ENCODE measurements around the gene ROR2.
A peak's percentile ranks its signal among the peaks of the same experiment; 100 is the strongest.

The ROR2 gene

GRCh38 chr9:91783411-91783810 is 166.6 kb downstream of the ROR2 start:
- Histone ChIP-seq H3K4me3 (no peak overlapping the region), H3K9ac (no peak overlapping the region), H4K20me1 (no peaks in the 10 kb centered on the region), H3K4me2 (no peak overlapping the region), H3K27ac (no peak overlapping the region), H3K9me3 (peaks cover 31% of the 10 kb centered on the region), H3K27me3 (no peaks in the 10 kb centered on the region), H3K4me1 (peaks cover 8% of the 10 kb centered on the region), H3K36me3 (no peaks in the 10 kb centered on the region)
- TF ChIP-seq Cebpa-rat (IDR thresholded peaks at IDR 0.05) = no peak

- Histone ChIP-seq H3K27me3 (no peaks in the 10 kb centered on the region), H4K20me1 (no peaks in the 10 kb centered on the region), H3K36me3 (no peaks in the 10 kb centered on the region), H3K9ac (no peak overlapping the region), H3K9me3 (peaks cover 25% of the 10 kb centered on the region), H3K4me1 (peaks cover 8% of the 10 kb centered on the region), H3K27ac (no peak overlapping the region), H3K4me2 (peak overlapping the region; percentile 45; the same call in 1 of the 2 replicates), H3K4me3 (no peak overlapping the region)
- TF ChIP-seq Cebpa-rat (IDR thresholded peaks at IDR 0.05) = no peak
Measured at GRCh38 chr9:91782708-91783214, 167.3 kb downstream of the ROR2 start.

- TF ChIP-seq Cebpa-rat (IDR thresholded peaks at IDR 0.05) = no peak
- H3K4me3 ChIP-seq = no peak overlapping the region
- no peaks in the 10 kb centered on the region for H3K36me3 ChIP-seq
- no peak overlapping the region for H3K27ac ChIP-seq
- H3K9me3 ChIP-seq = peaks cover 17% of the 10 kb centered on the region
- no peaks in the 10 kb centered on the region for H3K27me3 ChIP-seq
- no peak overlapping the region for H3K9ac ChIP-seq
- peaks cover 8% of the 10 kb centered on the region for H3K4me1 ChIP-seq
- H3K4me2 ChIP-seq = no peak overlapping the region
- no peaks in the 10 kb centered on the region for H4K20me1 ChIP-seq
Measured at GRCh38 chr9:91781906-91782305, 168.1 kb downstream of the ROR2 start.

- Histone ChIP-seq H4K20me1 (no peaks in the 10 kb centered on the region), H3K9ac (no peak overlapping the region), H3K27ac (no peak overlapping the region), H3K36me3 (no peaks in the 10 kb centered on the region), H3K4me2 (no peak overlapping the region), H3K9me3 (peaks cover 17% of the 10 kb centered on the region), H3K4me3 (no peak overlapping the region), H3K4me1 (peaks cover 8% of the 10 kb centered on the region), H3K27me3 (no peaks in the 10 kb centered on the region)
- TF ChIP-seq Cebpa-rat (IDR thresholded peaks at IDR 0.05) = no peak
Measured at GRCh38 chr9:91781116-91781515, 168.9 kb downstream of the ROR2 start.

GRCh38 chr9:91778031-91778430 is 172.0 kb downstream of the ROR2 start:
- H3K9me3 ChIP-seq = peaks cover 5% of the 10 kb centered on the region
- no peak overlapping the region for H3K9ac ChIP-seq
- H3K27me3 ChIP-seq = no peaks in the 10 kb centered on the region
- H3K36me3 ChIP-seq = no peaks in the 10 kb centered on the region
- no peak overlapping the region for H3K27ac ChIP-seq
- peaks cover 8% of the 10 kb centered on the region for H3K4me1 ChIP-seq
- no peaks in the 10 kb centered on the region for H4K20me1 ChIP-seq
- H3K4me2 ChIP-seq = no peak overlapping the region
- no peak overlapping the region for H3K4me3 ChIP-seq
- TF ChIP-seq Cebpa-rat (IDR thresholded peaks at IDR 0.05) = no peak

GRCh38 chr9:91777292-91777830 is 172.7 kb downstream of the ROR2 start:
- H3K4me1 ChIP-seq = peaks cover 2% of the 10 kb centered on the region
- H3K4me2 ChIP-seq = no peak overlapping the region
- no peaks in the 10 kb centered on the region for H3K36me3 ChIP-seq
- no peaks in the 10 kb centered on the region for H3K27me3 ChIP-seq
- H4K20me1 ChIP-seq = no peaks in the 10 kb centered on the region
- no peak overlapping the region for H3K27ac ChIP-seq
- H3K9ac ChIP-seq = no peak overlapping the region
- no peak for TF ChIP-seq Cebpa-rat (IDR thresholded peaks at IDR 0.05)
- H3K9me3 ChIP-seq = no peaks in the 10 kb centered on the region
- no peak overlapping the region for H3K4me3 ChIP-seq

GRCh38 chr9:91776409-91777291 is 173.4 kb downstream of the ROR2 start:
- no peaks in the 10 kb centered on the region for H4K20me1 ChIP-seq
- H3K27me3 ChIP-seq = no peaks in the 10 kb centered on the region
- no peaks in the 10 kb centered on the region for H3K4me1 ChIP-seq
- no peaks in the 10 kb centered on the region for H3K36me3 ChIP-seq
- H3K4me2 ChIP-seq = no peak overlapping the region
- no peak overlapping the region for H3K9ac ChIP-seq
- H3K27ac ChIP-seq = no peak overlapping the region
- no peaks in the 10 kb centered on the region for H3K9me3 ChIP-seq
- no peak overlapping the region for H3K4me3 ChIP-seq
- TF ChIP-seq Cebpa-rat (IDR thresholded peaks at IDR 0.05) = no peak

GRCh38 chr9:91775708-91776028 is 174.4 kb downstream of the ROR2 start:
- Histone ChIP-seq H3K27me3 (no peaks in the 10 kb centered on the region), H3K27ac (no peak overlapping the region)
- no peak for TF ChIP-seq Cebpa-rat (IDR thresholded peaks at IDR 0.05)

GRCh38 chr9:91775011-91775707 is 174.9 kb downstream of the ROR2 start:
- Histone ChIP-seq H3K9me3 (no peaks in the 10 kb centered on the region), H3K4me2 (no peak overlapping the region)

More at GRCh38 chr9:91775708-91776028, 174.4 kb downstream of the ROR2 start:
- H3K4me1 ChIP-seq = no peaks in the 10 kb centered on the region
- H3K4me2 ChIP-seq = no peak overlapping the region
- no peaks in the 10 kb centered on the region for H4K20me1 ChIP-seq
- H3K9me3 ChIP-seq = no peaks in the 10 kb centered on the region
- H3K36me3 ChIP-seq = no peaks in the 10 kb centered on the region
- H3K4me3 ChIP-seq = no peak overlapping the region
- H3K9ac ChIP-seq = no peak overlapping the region

GRCh38 chr9:91773156-91773555 is 176.9 kb downstream of the ROR2 start:
- no peak overlapping the region for H3K4me2 ChIP-seq
- no peaks in the 10 kb centered on the region for H3K27me3 ChIP-seq
- H3K4me3 ChIP-seq = no peak overlapping the region
- H3K9ac ChIP-seq = no peak overlapping the region
- H3K27ac ChIP-seq = no peak overlapping the region
- no peaks in the 10 kb centered on the region for H3K9me3 ChIP-seq
- H3K4me1 ChIP-seq = no peaks in the 10 kb centered on the region
- H4K20me1 ChIP-seq = no peaks in the 10 kb centered on the region
- H3K36me3 ChIP-seq = no peaks in the 10 kb centered on the region
- no peak for TF ChIP-seq Cebpa-rat (IDR thresholded peaks at IDR 0.05)

More at GRCh38 chr9:91775011-91775707, 174.9 kb downstream of the ROR2 start:
- no peak for TF ChIP-seq Cebpa-rat (IDR thresholded peaks at IDR 0.05)
- H3K4me3 ChIP-seq = no peak overlapping the region
- no peak overlapping the region for H3K27ac ChIP-seq
- no peaks in the 10 kb centered on the region for H3K36me3 ChIP-seq
- no peak overlapping the region for H3K9ac ChIP-seq
- no peaks in the 10 kb centered on the region for H4K20me1 ChIP-seq
- no peaks in the 10 kb centered on the region for H3K27me3 ChIP-seq
- no peaks in the 10 kb centered on the region for H3K4me1 ChIP-seq

All from BLaER1 (cell line).